Central memory CD4-positive, alpha-beta T cell (primary cell): ENCODE results near the gene GMDS.

Experiments
- DNase-seq: peaks from one replicate; pipeline ENCODE4 v3.0.0; 2022

GMDS gene

DNA sequence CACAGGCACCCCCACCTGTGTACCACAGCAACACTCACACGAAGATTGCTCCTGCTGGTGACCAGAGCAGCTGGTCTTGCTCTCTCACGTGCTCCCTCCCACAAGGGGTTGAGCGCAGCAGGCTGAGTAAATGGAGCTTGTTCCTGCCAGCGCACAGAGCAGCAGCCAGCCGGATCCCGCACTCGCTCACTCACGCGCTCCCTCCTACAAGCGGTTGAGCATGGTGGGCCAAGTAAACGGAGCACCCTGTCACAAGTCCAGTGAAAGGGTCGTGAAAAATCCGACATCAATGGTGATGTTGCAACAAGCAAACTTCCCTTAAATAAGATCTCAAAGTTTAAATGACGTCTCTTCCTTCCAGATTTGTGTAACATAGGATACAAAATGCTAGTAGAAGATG lies 322.0 kb downstream of the GMDS start:
- no peak for DNase-seq

DNA sequence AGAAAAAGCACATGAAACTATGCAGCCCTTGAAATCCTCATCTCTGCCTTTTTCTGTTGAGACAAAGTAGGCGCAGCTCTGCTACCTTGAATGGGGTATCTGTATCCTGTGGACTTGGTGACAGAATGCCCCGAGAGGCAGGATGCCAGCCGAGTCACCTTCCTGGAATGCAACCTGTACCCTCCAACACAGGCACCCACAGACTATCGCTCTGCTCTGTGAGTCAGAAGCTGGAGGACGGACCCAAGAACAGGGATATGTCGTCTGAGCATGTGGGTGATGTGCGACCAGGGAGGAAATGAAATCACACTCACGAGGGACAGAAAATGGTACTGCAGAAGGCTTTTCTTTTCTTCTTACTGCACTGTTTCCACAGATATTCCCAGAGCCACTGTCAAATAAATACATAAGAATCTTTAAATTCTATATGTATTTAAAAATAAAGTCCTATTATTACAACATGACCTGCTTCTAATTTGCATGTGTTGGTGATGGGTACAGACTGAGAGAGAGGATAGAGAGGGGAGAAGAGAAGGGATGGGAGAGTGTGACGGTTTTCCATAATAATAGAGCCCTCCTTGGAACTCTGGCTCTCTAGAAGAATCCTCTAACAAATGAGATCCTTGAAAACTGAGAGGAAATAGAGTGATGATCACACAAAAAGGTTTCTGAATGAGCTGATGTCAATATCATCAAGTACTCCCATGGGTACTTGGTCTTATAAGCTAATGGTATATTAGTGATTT lies 327.6 kb downstream of the GMDS start:
- no peak for DNase-seq

DNA sequence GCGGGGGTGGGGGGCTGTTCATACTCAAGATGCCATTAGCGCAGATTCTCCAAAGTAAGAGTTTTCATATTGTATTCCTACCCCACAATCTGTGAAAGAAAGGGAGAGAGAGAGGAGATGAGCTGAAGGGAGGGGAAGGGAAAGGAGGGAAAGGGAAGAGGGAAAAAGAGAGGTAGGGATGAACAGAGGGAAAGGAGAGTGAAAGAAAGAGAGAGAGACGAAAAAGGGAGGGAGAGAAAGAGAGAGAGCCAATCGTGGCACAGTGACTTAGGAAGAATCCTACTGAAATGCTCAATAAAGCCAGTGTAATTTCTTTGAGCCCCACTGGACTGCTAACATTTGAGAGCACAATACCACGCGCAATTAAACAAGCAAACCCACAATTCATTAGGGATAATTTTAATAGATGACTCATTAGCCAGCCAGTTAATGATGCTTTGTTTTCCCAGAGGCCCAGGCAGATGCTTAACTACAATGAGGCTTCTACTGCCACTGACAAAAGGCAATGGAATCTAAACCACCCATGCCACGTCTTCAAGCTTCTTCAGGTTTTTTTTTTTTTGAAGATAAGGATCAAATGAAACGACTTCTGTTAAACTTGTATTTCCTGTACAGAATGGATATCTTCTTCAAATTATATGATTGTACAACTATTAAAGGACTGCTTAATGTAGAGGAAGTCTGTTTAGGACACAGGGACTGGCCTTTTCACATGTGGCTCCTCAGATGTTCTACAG lies 328.9 kb downstream of the GMDS start:
- DNase-seq = no peak

DNA sequence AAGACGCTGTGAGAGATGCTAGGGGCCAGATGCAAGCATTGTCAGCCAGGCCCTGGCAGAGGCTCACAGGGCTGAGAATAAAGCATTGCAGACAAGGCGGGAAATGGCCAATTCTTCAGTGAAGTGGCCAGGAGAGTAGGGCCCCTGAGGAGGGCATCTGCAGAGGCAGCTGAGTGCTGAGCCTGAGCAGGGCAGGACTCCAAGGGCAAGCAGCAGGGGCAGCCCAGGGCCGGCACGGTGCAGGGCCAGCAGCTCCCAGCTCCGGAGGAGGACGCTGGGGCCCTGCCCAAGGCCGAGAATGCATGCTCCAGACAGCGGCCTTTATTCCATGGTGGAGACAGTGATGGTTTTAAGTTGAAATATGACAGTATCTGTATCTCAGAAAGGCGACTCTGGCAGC lies 330.2 kb downstream of the GMDS start:
- DNase-seq = no peak

DNA sequence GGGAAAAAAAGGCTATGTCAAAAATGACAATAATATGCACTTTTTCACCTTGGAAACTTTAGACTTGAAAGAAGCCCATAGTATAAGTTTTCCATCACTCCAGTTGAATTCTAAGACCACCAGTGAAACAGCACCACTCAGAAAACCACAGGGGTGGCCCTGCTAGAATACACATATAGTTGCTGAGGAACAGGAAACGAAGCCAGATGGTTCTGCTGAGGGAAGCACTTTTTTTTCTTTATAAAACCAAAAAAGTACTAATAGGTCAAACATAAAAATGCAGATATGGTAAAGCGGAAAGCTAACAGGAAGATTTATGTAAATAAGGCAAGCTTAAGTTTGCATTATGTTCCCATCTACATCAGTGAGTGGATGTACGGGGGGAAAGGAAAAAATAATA lies 331.8 kb downstream of the GMDS start:
- DNase-seq = no peak

DNA sequence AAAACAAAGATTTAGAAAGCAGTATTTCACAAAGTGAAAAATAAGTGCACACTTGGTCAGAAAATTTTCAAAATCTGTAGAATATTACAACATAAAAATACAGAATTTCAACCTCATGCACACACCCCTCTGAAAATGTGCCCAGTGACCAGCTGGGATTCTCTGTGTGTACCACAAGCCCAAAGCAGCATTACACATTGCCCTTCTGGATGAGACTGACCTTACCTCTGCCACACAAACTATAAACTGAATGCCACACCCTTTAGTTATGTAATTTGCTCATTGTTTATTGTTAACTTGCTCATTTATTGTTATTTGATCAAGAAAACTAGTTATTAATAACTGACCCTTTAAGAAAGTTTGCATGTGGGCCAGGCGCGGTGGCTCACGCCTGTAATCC lies 332.7 kb downstream of the GMDS start:
- DNase-seq = no peak

DNA sequence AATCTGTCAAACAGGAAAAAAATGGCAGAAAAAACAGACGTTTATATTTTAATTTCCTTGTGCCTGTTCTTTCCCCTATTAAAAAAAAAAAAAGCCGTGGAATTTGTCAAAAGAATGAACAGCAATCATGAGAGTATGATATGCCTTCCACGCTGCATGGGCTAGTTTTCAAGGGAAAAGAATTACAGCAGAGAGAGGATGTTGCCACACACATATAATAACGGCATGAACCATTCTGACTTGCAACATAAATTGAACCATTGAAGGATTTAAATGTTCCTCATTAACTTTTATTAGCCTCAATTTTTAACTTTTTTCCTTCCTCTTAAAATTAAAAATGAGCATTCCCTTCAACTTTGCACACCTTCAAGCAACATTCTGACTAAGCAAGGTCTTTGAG lies 333.9 kb downstream of the GMDS start:
- DNase-seq = no peak

DNA sequence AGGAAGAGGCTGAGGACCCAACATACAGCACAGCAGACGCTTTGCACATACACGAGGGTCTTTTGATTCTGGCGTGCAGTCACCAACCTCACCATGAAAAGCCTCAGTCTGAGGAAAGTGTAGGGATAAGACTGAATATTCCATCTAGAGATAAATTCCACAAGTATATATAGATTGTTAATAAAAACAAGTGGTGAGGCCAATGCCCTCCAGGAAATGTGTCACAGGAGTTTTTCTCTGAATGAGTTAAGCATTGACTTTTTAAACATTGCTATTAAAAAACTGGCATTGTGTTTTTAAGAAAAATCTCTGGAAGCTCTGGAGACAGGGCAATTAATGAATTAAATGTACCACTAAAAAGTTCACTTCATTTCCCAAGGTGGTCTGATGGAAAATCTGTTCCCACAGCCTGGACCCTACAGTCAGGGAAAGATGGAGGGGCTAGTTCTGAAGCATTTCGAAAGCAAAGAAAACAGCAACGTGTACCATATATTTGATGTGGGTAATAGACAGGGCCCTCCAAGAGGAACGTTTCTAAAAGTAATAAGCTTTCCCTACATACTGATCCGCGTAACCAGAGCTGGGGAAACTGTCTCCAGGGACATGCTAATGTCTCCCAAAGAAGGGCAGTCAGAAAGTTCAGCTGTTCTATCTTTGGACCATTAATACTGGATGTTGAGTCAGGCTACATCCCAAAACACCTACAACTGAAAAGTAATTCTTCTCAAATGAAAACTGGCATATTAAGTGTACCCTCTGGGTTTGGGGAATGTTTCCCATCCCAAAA lies 334.6 kb downstream of the GMDS start:
- DNase-seq = no peak

DNA sequence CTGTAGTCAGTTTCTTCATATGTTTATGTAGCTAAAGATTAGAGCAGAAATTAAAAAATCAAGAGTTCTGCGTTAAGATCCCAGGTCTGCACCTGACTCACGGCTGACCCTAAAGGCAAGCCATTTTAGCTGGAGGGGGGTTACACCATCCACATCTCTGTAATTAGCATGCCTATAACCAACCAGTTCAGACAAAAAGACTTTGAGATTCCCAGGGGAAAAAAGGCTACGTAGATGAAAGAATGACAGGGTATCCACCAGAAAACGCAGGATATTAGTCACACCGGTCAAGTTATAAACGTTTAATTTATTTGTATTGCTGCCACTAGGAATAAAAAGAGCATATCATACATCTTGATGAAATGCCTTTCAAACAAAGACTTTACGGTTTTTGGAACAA lies 336.6 kb downstream of the GMDS start:
- no peak for DNase-seq

DNA sequence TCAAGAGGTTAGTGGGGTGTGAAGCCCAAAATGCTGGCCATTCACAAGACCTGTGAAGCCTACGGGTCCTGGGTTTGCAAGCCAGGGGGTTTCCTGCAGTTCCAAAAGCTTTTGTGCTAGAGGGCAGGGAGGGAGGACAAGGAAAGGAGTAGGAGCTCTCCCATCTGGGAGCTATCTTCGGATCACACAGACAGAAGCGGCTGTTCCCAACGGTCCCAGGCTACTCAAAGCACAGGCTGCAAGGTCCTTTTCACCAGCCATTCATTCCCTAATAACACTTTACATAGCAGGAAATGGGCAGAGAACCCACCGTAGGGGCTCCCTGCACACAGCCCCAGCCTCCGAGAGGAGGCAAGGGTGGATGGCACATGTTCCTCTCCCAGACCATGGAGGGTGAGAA lies 338.8 kb downstream of the GMDS start:
- no peak for DNase-seq

DNA sequence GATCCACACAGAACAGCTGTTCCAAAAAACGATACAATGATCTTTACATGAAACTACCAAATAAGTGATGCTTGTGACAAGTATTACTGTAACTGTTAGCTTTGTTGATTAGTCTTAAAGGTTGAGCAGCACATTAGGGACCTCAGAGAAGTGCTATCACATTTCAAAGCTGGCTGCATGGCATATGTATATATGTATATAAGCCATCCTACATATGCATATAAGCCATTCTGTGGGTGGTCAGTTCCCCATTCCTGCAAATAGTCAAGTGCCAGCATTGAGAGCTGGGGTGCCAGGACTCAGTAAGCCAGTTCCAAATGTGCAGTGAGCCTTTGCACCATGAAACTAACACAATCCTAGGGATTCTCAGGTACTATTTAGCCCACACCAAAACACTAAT lies 339.4 kb downstream of the GMDS start:
- DNase-seq = no peak

DNA sequence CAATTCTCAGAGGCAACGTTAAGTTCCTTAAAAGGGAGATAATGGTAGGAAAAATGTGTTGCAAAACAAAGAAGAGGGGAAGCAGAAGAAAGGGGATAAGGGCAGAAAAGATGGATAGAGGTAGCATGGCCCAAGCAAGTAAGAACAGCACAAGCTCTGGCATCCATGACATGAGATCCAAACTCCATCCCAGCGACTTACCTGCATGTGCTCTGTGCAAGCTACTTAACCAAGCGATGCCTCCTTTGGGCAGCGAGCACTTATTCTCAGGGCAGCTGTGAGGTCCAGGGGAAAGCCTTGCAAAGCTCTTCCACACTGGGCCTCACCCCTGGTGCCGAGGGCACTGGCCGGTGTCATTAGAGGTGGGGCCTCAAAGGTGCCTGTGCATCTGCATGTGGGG lies 340.5 kb downstream of the GMDS start:
- DNase-seq = no peak

DNA sequence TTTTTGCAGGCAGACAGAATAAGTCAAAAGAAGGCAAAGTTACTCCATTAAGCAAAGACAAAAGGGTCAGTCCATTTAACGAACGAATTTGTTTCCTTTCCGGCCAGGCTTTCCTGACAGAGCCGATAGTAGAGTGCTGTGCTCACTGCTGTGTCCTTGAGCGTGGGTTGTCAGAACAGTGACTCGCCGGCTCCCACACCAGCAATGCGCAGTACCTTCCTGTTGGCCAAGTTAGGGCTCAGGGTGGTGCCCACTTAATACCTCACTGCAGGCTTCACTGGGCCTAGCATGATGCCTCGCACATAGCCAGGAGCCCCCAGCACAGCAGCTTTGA lies 341.0 kb downstream of the GMDS start:
- no peak for DNase-seq

DNA sequence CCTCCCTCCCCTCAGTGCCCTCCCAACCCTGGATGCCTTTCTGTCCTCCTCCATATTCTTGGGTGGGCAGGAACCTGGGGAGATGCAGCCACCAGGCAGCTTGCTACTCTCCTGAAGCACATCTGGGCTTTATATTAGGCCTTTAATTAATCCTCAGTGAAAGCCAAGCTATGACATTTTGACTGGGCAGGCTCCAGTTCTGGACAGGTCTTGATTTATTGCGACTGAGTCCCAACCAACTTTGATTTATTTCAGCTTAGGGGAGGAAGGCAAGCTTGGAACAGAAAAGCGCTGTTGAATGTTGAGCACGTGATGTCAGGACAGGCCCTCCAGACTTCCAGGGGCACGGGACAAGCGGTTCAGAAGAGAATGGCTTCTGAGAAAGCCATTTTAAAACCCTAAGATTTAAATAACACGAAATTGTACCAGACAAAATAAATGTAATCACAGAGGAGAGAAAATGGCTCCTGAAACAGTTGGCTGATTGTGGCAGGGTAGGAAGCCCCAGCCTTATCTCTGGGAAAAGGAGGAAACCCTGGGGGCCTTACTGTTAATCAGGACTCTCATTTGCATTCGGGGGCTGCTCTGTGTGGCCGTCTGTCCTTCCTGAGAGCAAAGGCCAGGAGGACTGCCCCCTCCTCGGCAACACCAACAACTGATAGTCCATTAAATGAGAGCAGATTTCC lies 341.5 kb downstream of the GMDS start:
- no peak for DNase-seq

DNA sequence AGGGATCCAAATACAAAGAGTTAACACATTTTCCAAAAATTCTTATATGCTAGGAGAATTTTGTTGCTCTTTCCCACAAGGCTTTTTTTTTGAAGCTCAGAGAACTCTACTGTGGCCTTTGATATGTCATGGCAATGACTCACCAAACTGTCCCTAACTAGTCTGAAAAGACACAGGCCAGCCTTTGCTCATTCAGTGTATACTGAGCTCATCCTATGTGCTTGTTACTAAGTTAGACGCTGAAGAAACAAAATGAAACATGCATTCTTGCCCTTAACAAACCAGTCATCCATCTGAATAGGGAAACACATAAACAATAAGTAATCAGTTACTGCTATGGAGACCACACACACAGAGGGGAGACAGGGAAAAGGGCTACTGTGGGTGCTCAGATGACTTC lies 343.8 kb downstream of the GMDS start:
- DNase-seq = no peak

DNA sequence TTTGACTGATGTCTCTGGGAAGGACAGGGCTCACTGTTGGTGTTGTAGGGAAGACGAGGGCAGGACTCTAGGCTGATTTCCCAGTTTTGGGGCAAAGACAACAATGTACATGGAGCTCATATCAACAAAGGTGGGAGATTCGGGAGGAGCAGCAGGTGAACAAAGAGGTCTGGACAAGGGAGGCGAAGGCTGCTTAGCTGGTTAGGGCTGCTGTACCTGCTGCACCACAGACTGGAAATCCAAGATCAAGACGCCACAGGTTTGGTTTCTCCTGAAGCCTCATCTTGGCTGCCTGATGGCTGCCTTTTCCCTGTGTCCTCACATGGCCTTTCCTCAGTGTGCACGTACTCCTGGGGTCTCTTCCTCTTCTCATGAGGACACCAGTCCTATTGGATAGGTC lies 348.5 kb downstream of the GMDS start:
- no peak for DNase-seq

DNA sequence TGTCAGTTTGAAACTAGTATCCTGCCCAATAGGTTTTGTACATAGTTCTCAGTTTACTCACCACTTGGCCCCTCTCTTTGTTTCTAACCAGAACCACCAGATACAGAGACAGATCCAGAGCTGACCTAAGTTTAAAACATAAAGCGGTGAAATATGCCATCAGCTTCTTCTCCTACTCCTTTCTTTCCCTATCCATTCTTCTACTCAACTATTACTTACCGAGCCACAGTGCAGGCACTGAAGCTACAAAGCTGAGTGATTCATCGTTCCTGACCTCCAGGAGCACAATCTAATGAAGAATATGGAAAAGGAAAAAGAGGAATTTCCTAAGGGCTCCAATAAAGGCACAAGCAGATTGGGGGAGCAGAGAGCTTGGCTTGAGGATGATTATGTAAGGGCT lies 349.7 kb downstream of the GMDS start:
- no peak for DNase-seq

DNA sequence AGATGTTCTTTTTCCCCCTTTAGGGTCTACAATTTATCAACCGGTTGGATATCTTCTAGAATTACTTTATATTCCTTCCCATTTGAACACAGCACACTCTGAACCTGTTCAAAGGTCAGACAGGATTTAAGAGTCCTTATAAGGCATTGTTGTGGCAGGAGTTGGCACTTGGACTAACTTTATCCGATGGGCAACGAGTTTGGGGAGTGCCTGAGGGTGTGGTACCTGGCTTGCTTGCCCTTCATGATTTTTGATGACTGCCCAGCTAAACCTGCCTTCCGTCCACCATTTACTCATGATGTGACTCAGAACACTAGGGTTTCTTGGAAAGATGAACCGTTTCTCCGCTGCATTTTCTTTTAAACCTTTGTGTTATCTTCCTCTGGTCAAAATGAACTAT lies 350.5 kb downstream of the GMDS start:
- no peak for DNase-seq

DNA sequence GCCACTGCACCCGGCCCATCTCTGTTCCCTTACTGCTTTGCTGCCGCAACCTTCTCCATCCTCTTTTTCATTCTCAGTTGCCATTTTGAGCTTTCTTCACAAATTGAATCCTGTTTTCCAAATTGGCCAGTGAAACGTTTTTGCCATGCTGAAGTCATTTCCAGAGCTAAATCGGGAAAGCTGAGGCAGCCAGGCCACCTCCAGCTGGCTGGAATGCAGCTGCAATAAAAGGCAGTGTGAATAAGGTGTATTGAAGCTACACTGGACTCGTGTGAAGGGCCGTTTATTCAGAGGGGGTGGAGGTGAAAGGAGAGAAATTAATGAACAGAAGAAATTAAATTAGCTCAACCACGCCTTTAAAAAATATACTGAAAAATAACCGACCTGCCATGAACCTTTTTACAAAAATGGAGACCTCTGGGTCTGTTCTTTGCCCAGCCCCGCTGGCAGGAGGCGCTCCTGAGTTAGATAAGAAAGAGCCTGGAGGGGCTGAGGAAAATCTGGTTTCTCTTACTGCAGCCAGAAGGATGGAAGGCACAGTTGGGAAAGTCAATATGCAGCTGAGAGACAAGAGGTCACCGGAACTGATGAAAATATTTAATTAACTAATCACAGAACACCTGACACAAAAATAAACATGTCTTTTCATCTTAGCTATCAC lies 351.8 kb downstream of the GMDS start:
- DNase-seq = no peak

DNA sequence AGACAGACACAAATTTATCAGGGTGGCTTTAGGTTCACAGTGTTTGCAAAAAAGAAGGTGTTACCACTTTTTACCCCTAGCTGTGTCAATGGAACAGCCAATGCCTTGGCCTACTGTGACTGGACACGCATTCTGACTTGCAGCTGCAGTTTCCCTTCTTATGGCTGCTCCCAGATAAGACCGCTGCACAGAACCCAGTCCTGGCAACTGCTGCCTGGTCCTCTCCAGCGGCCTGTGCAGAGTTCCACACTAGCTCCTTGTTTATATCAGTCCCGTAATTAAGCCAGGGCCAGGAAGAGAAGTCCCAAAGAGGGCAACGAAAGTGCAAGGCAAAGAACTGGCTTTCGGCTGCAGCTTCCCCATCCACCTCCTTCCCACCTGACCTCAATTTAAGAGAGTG lies 352.7 kb downstream of the GMDS start:
- no peak for DNase-seq

DNA sequence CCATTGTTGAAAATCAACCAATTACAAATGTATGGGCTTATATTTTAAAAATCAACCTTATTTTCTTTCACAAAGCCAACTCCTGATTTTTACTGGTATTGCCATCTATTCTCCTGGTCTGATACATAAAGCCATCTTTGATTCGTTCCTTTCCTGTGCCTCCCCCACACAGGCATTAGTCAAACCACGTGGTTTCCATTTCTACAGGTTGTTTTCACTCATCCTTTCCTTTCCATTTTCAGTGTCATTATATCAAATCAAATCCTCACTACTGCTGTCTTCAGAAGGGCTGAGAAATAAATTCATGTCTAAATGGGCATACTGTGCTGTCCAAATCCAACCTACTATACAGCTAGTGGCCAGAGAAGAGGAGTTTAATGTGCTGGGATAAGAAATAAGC lies 354.4 kb downstream of the GMDS start:
- no peak for DNase-seq

DNA sequence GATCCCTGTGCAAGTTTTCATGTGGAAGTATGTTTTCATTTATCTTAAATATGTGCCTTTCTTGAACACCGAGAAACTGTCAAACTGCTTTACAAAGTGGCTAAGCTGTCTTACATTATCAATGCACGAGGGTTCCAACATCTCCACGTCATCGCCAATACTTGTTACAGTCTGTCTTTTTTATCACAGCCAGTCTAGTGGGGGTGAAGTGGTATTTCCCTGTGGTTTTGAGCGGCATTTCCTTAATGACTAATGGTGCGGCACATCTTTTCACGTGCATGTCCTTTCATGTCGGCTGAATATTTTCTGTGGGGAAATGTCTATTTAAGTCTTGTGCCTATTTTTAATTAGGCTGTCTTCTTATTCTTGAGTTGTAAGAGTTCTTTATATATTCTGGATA lies 355.3 kb downstream of the GMDS start:
- DNase-seq = no peak

DNA sequence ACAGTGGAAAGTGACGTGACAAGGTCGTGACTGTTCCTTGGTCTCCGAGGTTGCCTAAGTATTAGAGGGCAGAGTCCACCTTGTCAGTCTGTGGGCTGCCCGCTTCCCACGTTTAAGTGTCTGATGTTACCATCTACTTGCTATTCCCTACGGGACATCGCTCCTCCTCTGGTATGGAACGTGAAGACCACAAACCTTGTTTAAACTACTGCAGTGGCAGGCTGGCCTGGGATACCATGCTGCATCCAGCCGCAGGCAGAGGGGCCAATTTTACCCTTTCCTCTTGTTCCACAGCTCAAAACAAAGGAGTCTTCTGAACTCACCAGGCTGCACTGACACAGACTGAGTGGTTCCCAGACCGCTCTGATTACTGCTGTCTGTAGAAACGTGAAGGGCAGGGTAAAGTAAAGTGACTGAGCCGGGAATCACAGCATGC lies 359.8 kb downstream of the GMDS start:
- DNase-seq = no peak
